Measurements from ENCODE around the gene ACTMAP.

Gene ACTMAP

GRCh38 chr19:40703029-40703755, 47.1 kb downstream of the ACTMAP start:
- in situ Hi-C loops (cut with HindIII; ENCODE audit: low pct_ligation_motif_present, low sequenced_read_pairs) = no loop called here
- Histone ChIP-seq H3K27me3 (replicated peaks) (no peaks in the 10 kb centered on the region), H3K36me3 (replicated peaks) (peaks cover 3% of the 10 kb centered on the region), H3K27ac (no peak overlapping the region), H3K4me3 (ENCODE audit: low read depth, low read length) (no peak overlapping the region)
- TF ChIP-seq CTCF (IDR thresholded peaks at IDR 0.05; ENCODE audit: low read depth, low read length, missing control alignments) = no peak
- DNase-seq = no peak

GRCh38 chr19:40702337-40703012, 47.8 kb downstream of the ACTMAP start:
- no peak for DNase-seq
- Histone ChIP-seq H3K4me3 (ENCODE audit: low read depth, low read length) (no peak overlapping the region), H3K27me3 (replicated peaks) (no peaks in the 10 kb centered on the region), H3K36me3 (replicated peaks) (peaks cover 3% of the 10 kb centered on the region), H3K27ac (no peak overlapping the region)
- in situ Hi-C loops (cut with HindIII; ENCODE audit: low pct_ligation_motif_present, low sequenced_read_pairs) = no loop called here
- TF ChIP-seq CTCF (IDR thresholded peaks at IDR 0.05; ENCODE audit: low read depth, low read length, missing control alignments) = peak; percentile 73

- DNase-seq = no peak
- peaks cover 3% of the 10 kb centered on the region for H3K36me3 ChIP-seq (replicated peaks)
- no peaks in the 10 kb centered on the region for H3K27me3 ChIP-seq (replicated peaks)
- no peak for TF ChIP-seq CTCF (IDR thresholded peaks at IDR 0.05; ENCODE audit: low read depth, low read length, missing control alignments)
- in situ Hi-C loops (cut with HindIII; ENCODE audit: low pct_ligation_motif_present, low sequenced_read_pairs) = no loop called here
- H3K4me3 ChIP-seq (ENCODE audit: low read depth, low read length) = no peak overlapping the region
- H3K27ac ChIP-seq = no peak overlapping the region
Observed at GRCh38 chr19:40701758-40702157, 48.5 kb downstream of the ACTMAP start.

- H3K27ac ChIP-seq = no peak overlapping the region
- peaks cover 3% of the 10 kb centered on the region for H3K36me3 ChIP-seq (replicated peaks)
- no peak overlapping the region for H3K4me3 ChIP-seq (ENCODE audit: low read depth, low read length)
- TF ChIP-seq CTCF (IDR thresholded peaks at IDR 0.05; ENCODE audit: low read depth, low read length, missing control alignments) = no peak
- in situ Hi-C loops (cut with HindIII; ENCODE audit: low pct_ligation_motif_present, low sequenced_read_pairs) = no loop called here
- DNase-seq = no peak
- no peaks in the 10 kb centered on the region for H3K27me3 ChIP-seq (replicated peaks)
Observed at GRCh38 chr19:40700083-40700482, 50.2 kb downstream of the ACTMAP start.

GRCh38 chr19:40697007-40697406, 53.3 kb downstream of the ACTMAP start:
- no peaks in the 10 kb centered on the region for H3K27me3 ChIP-seq (replicated peaks)
- H3K27ac ChIP-seq = no peak overlapping the region
- TF ChIP-seq CTCF (IDR thresholded peaks at IDR 0.05; ENCODE audit: low read depth, low read length, missing control alignments) = no peak
- DNase-seq = no peak
- in situ Hi-C loops (cut with HindIII; ENCODE audit: low pct_ligation_motif_present, low sequenced_read_pairs) = no loop called here
- no peak overlapping the region for H3K4me3 ChIP-seq (ENCODE audit: low read depth, low read length)
- H3K36me3 ChIP-seq (replicated peaks) = peaks cover 3% of the 10 kb centered on the region

All from brain microvascular endothelial cell (primary cell).